Mesenchymal stem cell (in vitro differentiated cells and primary cell): Measurements from ENCODE around the gene GRM5.

Experiments
- DNase-seq: peaks from one replicate; pipeline ENCODE4 v3.0.0-alpha.2; 2013
- H2AFZ ChIP-seq: one replicate; pipeline ENCODE4 v1.6.1; 2013; ENCODE audit warnings: low read depth, mild to moderate bottlenecking, control low read depth, inconsistent platforms, low read length, moderate library complexity
- H2AK5ac ChIP-seq: 2 replicates; pipeline ENCODE4 v1.6.1; 2013; ENCODE audit warnings: low read length, moderate library complexity, mild to moderate bottlenecking, inconsistent platforms; ENCODE audit not compliant: severe bottlenecking
- H2BK120ac ChIP-seq: one replicate; pipeline ENCODE4 v1.6.1; 2013; ENCODE audit warnings: low read depth, mild to moderate bottlenecking, inconsistent platforms, low read length, moderate library complexity
- H2BK12ac ChIP-seq, 2 experiments: one replicate each; pipeline ENCODE4 v1.6.1; 2013; ENCODE audit warnings: inconsistent platforms in 2 of 2, low read length in 2 of 2, mild to moderate bottlenecking in 2 of 2, moderate library complexity in 2 of 2, control low read depth in 1 of 2
- H2BK15ac ChIP-seq: one replicate; pipeline ENCODE4 v1.6.1; 2013; ENCODE audit warnings: mild to moderate bottlenecking, low read depth, inconsistent platforms; ENCODE audit not compliant: poor library complexity, severe bottlenecking
- H2BK5ac ChIP-seq: 2 replicates; pipeline ENCODE4 v1.6.1; 2013; ENCODE audit warnings: low read depth, mild to moderate bottlenecking, low read length, control low read depth, inconsistent platforms; ENCODE audit not compliant: poor library complexity, severe bottlenecking
- H3K14ac ChIP-seq, 2 experiments: one replicate each; pipeline ENCODE4 v1.6.1; 2013; ENCODE audit warnings: inconsistent platforms in 2 of 2, low read length in 2 of 2, control low read depth in 1 of 2, mild to moderate bottlenecking in 1 of 2, moderate library complexity in 1 of 2
- H3K18ac ChIP-seq, 2 experiments: one replicate each; pipeline ENCODE4 v1.6.1; 2013; ENCODE audit warnings: inconsistent platforms in 2 of 2, low read length in 2 of 2, control low read depth in 1 of 2, low read depth in 1 of 2, mild to moderate bottlenecking in 1 of 2
- H3K23ac ChIP-seq, 2 experiments: one replicate each; pipeline ENCODE4 v1.6.1; 2013; ENCODE audit warnings: inconsistent platforms in 2 of 2, low read length in 2 of 2, mild to moderate bottlenecking in 2 of 2, moderate library complexity in 2 of 2, control low read depth in 1 of 2
- H3K27ac ChIP-seq: 2 replicates; pipeline ENCODE4 v1.5.1; 2013; ENCODE audit warnings: mild to moderate bottlenecking, moderate library complexity, low read length, control low read depth, inconsistent platforms; ENCODE audit not compliant: poor library complexity, severe bottlenecking
- H3K27me3 ChIP-seq, 2 experiments: 2 replicates each; pipeline versions ENCODE4 v1.6.1 to v1.7.0; 2013; ENCODE audit warnings: low read length in 2 of 2, mild to moderate bottlenecking in 2 of 2, moderate library complexity in 2 of 2, control low read depth in 1 of 2, inconsistent platforms in 1 of 2; ENCODE audit not compliant: control insufficient read depth in 1 of 2, insufficient read depth in 1 of 2
- H3K36me3 ChIP-seq, 2 experiments: 2 replicates each; pipeline versions ENCODE4 v1.6.1 to v1.7.0; 2013; ENCODE audit warnings: low read length in 2 of 2, control low read depth in 1 of 2, inconsistent platforms in 1 of 2, low read depth in 1 of 2, mild to moderate bottlenecking in 1 of 2; ENCODE audit not compliant: insufficient read depth in 2 of 2, control insufficient read depth in 1 of 2
- H3K4ac ChIP-seq, 2 experiments: one replicate each; pipeline ENCODE4 v1.6.1; 2013; ENCODE audit warnings: inconsistent platforms in 2 of 2, low read length in 2 of 2, mild to moderate bottlenecking in 2 of 2, moderate library complexity in 2 of 2, control low read depth in 1 of 2, low read depth in 1 of 2
- H3K4me1 ChIP-seq: 2 replicates; pipeline ENCODE4 v1.6.1; 2013; ENCODE audit warnings: low read depth, low read length, control low read depth; ENCODE audit not compliant: control insufficient read depth, insufficient read depth
- H3K4me2 ChIP-seq: 2 replicates; pipeline ENCODE4 v1.6.1; 2013; ENCODE audit warnings: low read length, mild to moderate bottlenecking, inconsistent platforms; ENCODE audit not compliant: poor library complexity, severe bottlenecking
- H3K4me3 ChIP-seq, 2 experiments: 2 replicates each; pipeline versions ENCODE4 v1.5.1 to v1.7.0; 2013; ENCODE audit warnings: low read length in 2 of 2, mild to moderate bottlenecking in 2 of 2, control low read depth in 1 of 2, low read depth in 1 of 2; ENCODE audit not compliant: insufficient read depth in 1 of 2
- H3K79me1 ChIP-seq: replicated peaks from 2 replicates; pipeline ENCODE4 v1.6.1; 2013; ENCODE audit warnings: mild to moderate bottlenecking, control low read depth, low read length, inconsistent platforms; ENCODE audit not compliant: poor library complexity, severe bottlenecking
- H3K9ac ChIP-seq: 2 replicates; pipeline ENCODE4 v1.7.0; 2013; ENCODE audit warnings: mild to moderate bottlenecking, low read length, moderate library complexity
- H3K9me3 ChIP-seq: 2 replicates; pipeline ENCODE4 v1.7.0; 2013; ENCODE audit warnings: mild to moderate bottlenecking, low read length; ENCODE audit not compliant: control insufficient read depth
- H4K8ac ChIP-seq: one replicate; pipeline ENCODE4 v1.6.1; 2013; ENCODE audit warnings: inconsistent platforms, mild to moderate bottlenecking, low read length, moderate library complexity
- H4K91ac ChIP-seq: one replicate; pipeline ENCODE4 v1.6.1; 2013; ENCODE audit warnings: mild to moderate bottlenecking, low read length, inconsistent platforms
- WGBS: methylation state at CpG from one replicate; pipeline ENCODE4 v1.1.7; 2013; ENCODE audit warnings: mixed read lengths; 5-methylcytosine and 5-hydroxymethylcytosine counted together

Gene GRM5

GRCh38 chr11:88683024-88683423 is 382.8 kb downstream of the GRM5 start:
- no peak overlapping the region for H2BK15ac ChIP-seq
- no CpG with 5 or more reads among the region's 1 CpG for WGBS
- no peak overlapping the region for H2AFZ ChIP-seq
- no peaks in the 10 kb centered on the region for H3K36me3 ChIP-seq
- H3K4ac ChIP-seq, result no peak overlapping the region
- no peak overlapping the region for H3K14ac ChIP-seq
- no peak overlapping the region for H4K8ac ChIP-seq
- no peak overlapping the region for H3K23ac ChIP-seq
- H2BK12ac ChIP-seq, result no peak overlapping the region
- no peak overlapping the region for H3K4me2 ChIP-seq
- no peaks in the 10 kb centered on the region for H3K4me1 ChIP-seq
- H3K4me3 ChIP-seq, result no peak overlapping the region
- H3K18ac ChIP-seq, result no peak overlapping the region
- no peak overlapping the region for H3K9ac ChIP-seq
- no peak overlapping the region for H2BK120ac ChIP-seq
- no peak overlapping the region for H2BK5ac ChIP-seq
- no peaks in the 10 kb centered on the region for H3K27me3 ChIP-seq
- DNase-seq, result no peak
- H3K9me3 ChIP-seq, result peaks cover 12% of the 10 kb centered on the region
- H3K79me1 ChIP-seq, result no peaks in the 10 kb centered on the region
- no peak overlapping the region for H4K91ac ChIP-seq
- H2AK5ac ChIP-seq, result no peak overlapping the region
- H3K27ac ChIP-seq, result no peak overlapping the region

GRCh38 chr11:88680806-88681205 is 385.0 kb downstream of the GRM5 start:
- no peak overlapping the region for H2BK5ac ChIP-seq
- WGBS, result no CpG with 5 or more reads among the region's 1 CpG

GRCh38 chr11:88666364-88666763 is 399.4 kb downstream of the GRM5 start:
- no peak overlapping the region for H3K4me3 ChIP-seq
- no peak overlapping the region for H2BK5ac ChIP-seq
- no peak overlapping the region for H2AK5ac ChIP-seq
- H3K4me2 ChIP-seq, result no peak overlapping the region
- no peaks in the 10 kb centered on the region for H3K27me3 ChIP-seq
- no peak overlapping the region for H2BK12ac ChIP-seq
- no peak overlapping the region for H3K14ac ChIP-seq
- H3K9me3 ChIP-seq, result no peaks in the 10 kb centered on the region
- H3K23ac ChIP-seq, result no peak overlapping the region
- 77% methylated on average over 1 of the region's 1 CpG for WGBS
- H2BK120ac ChIP-seq, result no peak overlapping the region
- no peak overlapping the region for H3K27ac ChIP-seq
- no peaks in the 10 kb centered on the region for H3K4me1 ChIP-seq
- H3K18ac ChIP-seq, result no peak overlapping the region
- H3K4ac ChIP-seq, result no peak overlapping the region
- H4K91ac ChIP-seq, result no peak overlapping the region
- H4K8ac ChIP-seq, result no peak overlapping the region
- H2BK15ac ChIP-seq, result no peak overlapping the region
- H3K9ac ChIP-seq, result no peak overlapping the region
- no peak overlapping the region for H2AFZ ChIP-seq
- DNase-seq, result no peak
- no peaks in the 10 kb centered on the region for H3K36me3 ChIP-seq
- no peaks in the 10 kb centered on the region for H3K79me1 ChIP-seq

More at GRCh38 chr11:88680806-88681205, 385.0 kb downstream of the GRM5 start:
- Histone ChIP-seq H3K27ac (no peak overlapping the region), H3K27me3 (no peaks in the 10 kb centered on the region), H3K18ac (no peak overlapping the region), H3K4me3 (no peak overlapping the region), H3K4me2 (no peak overlapping the region), H2AFZ (no peak overlapping the region), H3K23ac (no peak overlapping the region), H3K4me1 (no peaks in the 10 kb centered on the region), H3K36me3 (no peaks in the 10 kb centered on the region), H3K79me1 (no peaks in the 10 kb centered on the region), H2BK12ac (no peak overlapping the region), H3K9ac (no peak overlapping the region), H2BK15ac (no peak overlapping the region), H2BK120ac (no peak overlapping the region), H3K4ac (no peak overlapping the region), H4K8ac (no peak overlapping the region), H3K14ac (no peak overlapping the region), H2AK5ac (no peak overlapping the region), H4K91ac (no peak overlapping the region), H3K9me3 (peaks cover 12% of the 10 kb centered on the region)
- no peak for DNase-seq

- Histone ChIP-seq H3K36me3 (no peaks in the 10 kb centered on the region), H2BK15ac (no peak overlapping the region), H2BK5ac (no peak overlapping the region), H4K8ac (no peak overlapping the region), H3K9me3 (no peaks in the 10 kb centered on the region), H3K79me1 (no peaks in the 10 kb centered on the region), H3K4me2 (no peak overlapping the region), H3K4ac (no peak overlapping the region), H3K18ac (no peak overlapping the region), H2BK12ac (no peak overlapping the region), H3K27me3 (no peaks in the 10 kb centered on the region), H2BK120ac (no peak overlapping the region), H3K4me3 (peak overlapping the region in 1 of 2 experiments; percentile 8), H3K4me1 (no peaks in the 10 kb centered on the region), H2AFZ (no peak overlapping the region), H2AK5ac (no peak overlapping the region), H3K27ac (no peak overlapping the region), H3K23ac (no peak overlapping the region), H3K14ac (no peak overlapping the region), H3K9ac (no peak overlapping the region), H4K91ac (no peak overlapping the region)
- no CpG with 5 or more reads among the region's 1 CpG for WGBS
- no peak for DNase-seq
Measured at GRCh38 chr11:88657076-88657738, 408.6 kb downstream of the GRM5 start.
